Naive thymus-derived CD8-positive, alpha-beta T cell (primary cell): Measurements from ENCODE around the gene EEF1AKMT4. TPM values are rescaled to one million over a fixed set of nuclear protein-coding genes. Genes with fewer than 3 reads are reported as not detected.

Source experiments
- ATAC-seq, 2 donors: fragments of 150-1000 bp; cut with Tn5 transposase in 1 of 2; sonication (Bioruptor Pico), chemical (Tn5 transposase) in 1 of 2; 1 replicate in 1 of 2; 2 replicates in 1 of 2; pipeline ENCODE4 v1.10.0; 2021; ENCODE audit warnings: mild to moderate bottlenecking in 2 of 2, moderate library complexity in 2 of 2
- POLR2A ChIA-PET: fragments of 350-600 bp; sonication (Branson Sonifier 250); formaldehyde crosslinking; loops from one replicate; lab custom pipeline; 2021; ENCODE audit warnings: antibody characterized with exemption; lab: Charles Lee
- DNase-seq, 10 donors: peaks; one replicate each; pipeline versions ENCODE4 v3.0.0 to v3.0.0-alpha.2; 2020 to 2022
- H3K27ac Mint-ChIP-seq, 10 donors: one replicate each; pipeline ENCODE4 v1.8.0; 2020 to 2022; ENCODE audit warnings: mild to moderate bottlenecking in 10 of 10, mixed read lengths in 10 of 10, moderate library complexity in 4 of 10, inconsistent platforms in 1 of 10
- H3K27me3 Mint-ChIP-seq, 5 donors: one replicate each; pipeline ENCODE4 v1.8.0; 2021 to 2022; ENCODE audit warnings: mixed read lengths in 5 of 5
- H3K36me3 Mint-ChIP-seq, 3 donors: one replicate each; pipeline ENCODE4 v1.8.0; 2020 to 2022; ENCODE audit warnings: mixed read lengths in 3 of 3, mild to moderate bottlenecking in 2 of 3, inconsistent platforms in 1 of 3
- H3K4me1 Mint-ChIP-seq, 4 donors: one replicate each; pipeline ENCODE4 v1.8.0; 2021 to 2022; ENCODE audit warnings: mixed read lengths in 4 of 4
- H3K4me3 Mint-ChIP-seq, 10 donors: one replicate each; pipeline ENCODE4 v1.8.0; 2020 to 2022; ENCODE audit warnings: mild to moderate bottlenecking in 10 of 10, mixed read lengths in 10 of 10, moderate library complexity in 6 of 10, inconsistent platforms in 1 of 10
- H3K9me3 Mint-ChIP-seq, 9 donors: one replicate each; pipeline ENCODE4 v1.8.0; 2020 to 2022; ENCODE audit warnings: mixed read lengths in 9 of 9, mild to moderate bottlenecking in 3 of 9, inconsistent platforms in 1 of 9, moderate library complexity in 1 of 9
- polyA plus RNA-seq, 3 donors: library from polyadenylated mRNA; unstranded; fragments of 300-500 nt; fragmentation: Illumina TruSeq; gene quantifications; one replicate each; pipeline ENCODE4 v1.2.3, GENCODE V29; 2021
- total RNA-seq, 8 experiments: library from RNA in 2 of 8; stranded (reverse) in 2 of 8; gene quantifications; one replicate each; pipeline ENCODE4 v1.2.3 and lab custom pipeline; 2021 to 2026

EEF1AKMT4 gene
- total and polyA plus RNA-seq, 5 experiments from 2014 or later, result 1.4 to 4.0 (median 3.4) TPM

DNA sequence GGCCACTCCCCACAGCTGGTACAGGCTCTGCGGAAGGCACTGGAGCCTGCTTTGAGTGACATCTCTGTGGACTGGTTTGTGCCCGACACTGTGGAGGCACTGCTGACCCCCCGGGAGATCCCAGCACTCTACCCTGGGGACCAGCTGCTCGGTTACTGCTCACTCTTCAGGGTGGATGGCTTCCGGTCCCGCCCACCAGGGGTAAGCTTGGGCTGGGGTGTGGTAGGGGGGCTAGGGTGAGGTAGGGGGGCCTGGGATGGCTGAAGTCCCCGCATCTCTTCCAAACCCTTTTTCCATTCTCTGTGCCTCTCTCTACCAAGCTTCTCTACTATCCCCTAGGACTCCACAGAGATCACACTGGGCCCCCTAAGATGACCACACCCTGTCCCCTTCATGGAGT lies 12.3 kb upstream of the EEF1AKMT4 start:
- Mint-ChIP-seq H3K27ac (no peak overlapping the region), H3K4me3 (no peak overlapping the region), H3K27me3 (peaks cover 6 to 23% (median 9%) of the 10 kb centered on the region in 5 donors), H3K9me3 (no peaks in the 10 kb centered on the region), H3K4me1 (peaks cover 0 to 2% (median 0%) of the 10 kb centered on the region in 4 donors), H3K36me3 (peaks cover 0 to 3% (median under 1%) of the 10 kb centered on the region in 3 donors)
- POLR2A ChIA-PET, result interaction anchor here (1.7 kb wide), 1 partner anchor 10 kb away, joined by 3 read pairs; no protein-coding TSS in a partner anchor
- DNase-seq, result no peak
- no peak for ATAC-seq

DNA sequence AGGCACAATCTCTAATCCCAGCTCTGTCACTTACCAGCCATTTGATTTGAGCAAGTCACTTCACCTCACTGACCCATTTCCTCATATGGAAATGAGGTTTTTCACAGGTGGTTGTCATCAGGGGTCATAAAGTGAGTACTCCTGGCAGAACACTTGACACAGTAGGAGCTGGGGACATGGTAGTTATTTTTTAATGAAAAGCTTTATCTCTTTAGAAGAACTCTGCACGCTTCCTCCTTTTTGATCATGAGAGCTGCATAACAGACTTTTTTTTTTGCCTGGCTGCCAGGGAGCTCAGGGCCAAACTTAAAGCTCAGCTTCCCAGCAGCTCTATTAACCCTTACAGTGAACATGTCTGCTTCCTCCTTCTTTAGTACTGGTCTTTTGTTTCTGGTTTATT lies 11.7 kb upstream of the EEF1AKMT4 start:
- POLR2A ChIA-PET, result no interaction called here
- H3K27me3 Mint-ChIP-seq, result peaks cover 1 to 17% (median 3%) of the 10 kb centered on the region in 5 donors
- no peaks in the 10 kb centered on the region for H3K9me3 Mint-ChIP-seq
- H3K27ac Mint-ChIP-seq, result no peak overlapping the region
- H3K4me1 Mint-ChIP-seq, result peaks cover 0 to 3% (median 0%) of the 10 kb centered on the region in 4 donors
- no peak for DNase-seq
- no peak overlapping the region for H3K4me3 Mint-ChIP-seq
- peaks cover 0 to 8% (median 3%) of the 10 kb centered on the region in 3 donors for H3K36me3 Mint-ChIP-seq
- no peak for ATAC-seq

DNA sequence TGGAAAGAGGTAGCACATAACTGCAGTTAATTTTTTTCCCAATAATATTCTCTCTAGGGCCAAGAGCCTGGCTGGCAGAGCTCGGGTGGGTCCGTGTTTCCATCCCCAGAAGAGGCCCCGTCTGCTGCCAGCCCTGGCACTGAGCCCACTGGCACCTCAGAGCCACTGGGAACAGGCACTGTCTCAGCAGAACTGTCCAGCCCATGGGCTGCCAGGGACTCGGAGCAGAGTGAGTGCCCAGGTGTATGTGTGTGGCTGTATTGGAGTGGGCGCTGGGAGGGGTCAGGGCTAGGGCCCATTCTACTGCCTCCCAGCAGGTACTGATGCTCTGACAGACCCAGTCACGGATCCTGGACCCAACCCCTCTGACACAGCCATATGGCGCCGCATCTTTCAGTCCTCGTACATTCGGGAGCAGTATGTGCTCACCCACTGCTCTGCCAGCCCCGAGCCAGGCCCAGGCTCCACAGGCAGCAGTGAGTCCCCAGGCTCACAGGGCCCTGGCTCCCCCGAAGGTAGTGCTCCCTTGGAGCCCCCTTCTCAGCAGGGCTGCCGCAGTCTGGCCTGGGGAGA lies 11.1 kb upstream of the EEF1AKMT4 start:
- Mint-ChIP-seq H3K27ac (no peak overlapping the region), H3K27me3 (peaks cover 0 to 12% (median 1%) of the 10 kb centered on the region in 5 donors), H3K36me3 (peaks cover 0 to 14% (median 3%) of the 10 kb centered on the region in 3 donors), H3K4me1 (peaks cover 0 to 3% (median 0%) of the 10 kb centered on the region in 4 donors), H3K4me3 (no peak overlapping the region), H3K9me3 (no peaks in the 10 kb centered on the region)
- POLR2A ChIA-PET, result interaction anchor here (1.5 kb wide), 1 partner anchor 8 kb away, joined by 4 read pairs; no protein-coding TSS in a partner anchor
- DNase-seq (no peak), ATAC-seq (no peak)

DNA sequence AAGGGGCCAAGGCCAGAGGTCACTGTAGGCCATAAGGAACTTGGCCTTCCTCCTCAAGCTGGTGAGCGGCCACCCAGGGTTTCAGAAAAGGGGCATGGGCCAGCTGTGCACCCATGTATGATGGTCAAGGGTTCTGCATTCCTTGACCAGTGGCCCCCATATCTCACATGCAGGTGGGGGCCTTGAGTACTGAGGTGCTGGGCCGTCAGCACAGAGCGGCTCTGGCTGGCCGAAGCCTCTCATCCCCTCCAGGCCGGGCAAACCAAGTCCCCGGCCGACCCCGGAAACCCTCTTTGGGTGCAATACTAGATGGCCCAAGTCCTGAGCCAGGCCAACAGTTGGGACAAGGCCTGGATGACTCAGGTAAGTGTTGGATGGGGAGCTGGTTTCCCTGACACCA lies 10.3 kb upstream of the EEF1AKMT4 start:
- DNase-seq (no peak), ATAC-seq (no peak)
- POLR2A ChIA-PET, result interaction anchor here (1.5 kb wide), 1 partner anchor 9 kb away, joined by 4 read pairs; no protein-coding TSS in a partner anchor
- H3K36me3 Mint-ChIP-seq, result peaks cover 0 to 22% (median 3%) of the 10 kb centered on the region in 3 donors
- no peak overlapping the region for H3K4me3 Mint-ChIP-seq
- H3K27ac Mint-ChIP-seq, result no peak overlapping the region
- peaks cover 0 to 3% (median 0%) of the 10 kb centered on the region in 4 donors for H3K4me1 Mint-ChIP-seq
- H3K27me3 Mint-ChIP-seq, result peaks cover 0 to 7% (median 0%) of the 10 kb centered on the region in 5 donors
- H3K9me3 Mint-ChIP-seq, result no peaks in the 10 kb centered on the region

DNA sequence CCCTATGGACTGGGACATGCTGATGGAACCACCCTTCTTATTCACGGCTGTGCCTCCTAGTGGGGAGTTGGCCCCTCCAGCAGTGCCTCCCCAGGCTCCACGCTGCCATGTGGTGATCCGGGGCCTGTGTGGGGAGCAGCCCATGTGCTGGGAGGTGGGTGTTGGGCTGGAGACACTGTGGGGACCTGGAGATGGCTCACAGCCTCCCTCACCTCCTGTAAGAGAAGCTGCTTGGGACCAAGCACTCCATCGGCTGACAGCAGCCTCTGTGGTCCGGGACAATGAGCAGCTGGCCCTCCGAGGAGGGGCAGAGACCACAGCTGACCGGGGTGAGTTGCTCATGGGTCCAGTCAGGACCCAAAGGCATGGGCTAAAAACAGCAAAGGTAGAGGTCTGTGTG lies 9.8 kb upstream of the EEF1AKMT4 start:
- POLR2A ChIA-PET, result interaction anchor here (0.6 to 1.5 kb wide), 2 partner anchors 10 to 543 kb away, joined by 3 to 4 read pairs; no protein-coding TSS in a partner anchor
- no peaks in the 10 kb centered on the region for H3K9me3 Mint-ChIP-seq
- ATAC-seq (no peak), DNase-seq (no peak)
- H3K27me3 Mint-ChIP-seq, result peaks cover 0 to 7% (median 0%) of the 10 kb centered on the region in 5 donors
- H3K27ac Mint-ChIP-seq, result no peak overlapping the region
- H3K4me3 Mint-ChIP-seq, result no peak overlapping the region
- H3K4me1 Mint-ChIP-seq, result peaks cover 0 to 3% (median 0%) of the 10 kb centered on the region in 4 donors
- peaks cover 0 to 27% (median 3%) of the 10 kb centered on the region in 3 donors for H3K36me3 Mint-ChIP-seq

DNA sequence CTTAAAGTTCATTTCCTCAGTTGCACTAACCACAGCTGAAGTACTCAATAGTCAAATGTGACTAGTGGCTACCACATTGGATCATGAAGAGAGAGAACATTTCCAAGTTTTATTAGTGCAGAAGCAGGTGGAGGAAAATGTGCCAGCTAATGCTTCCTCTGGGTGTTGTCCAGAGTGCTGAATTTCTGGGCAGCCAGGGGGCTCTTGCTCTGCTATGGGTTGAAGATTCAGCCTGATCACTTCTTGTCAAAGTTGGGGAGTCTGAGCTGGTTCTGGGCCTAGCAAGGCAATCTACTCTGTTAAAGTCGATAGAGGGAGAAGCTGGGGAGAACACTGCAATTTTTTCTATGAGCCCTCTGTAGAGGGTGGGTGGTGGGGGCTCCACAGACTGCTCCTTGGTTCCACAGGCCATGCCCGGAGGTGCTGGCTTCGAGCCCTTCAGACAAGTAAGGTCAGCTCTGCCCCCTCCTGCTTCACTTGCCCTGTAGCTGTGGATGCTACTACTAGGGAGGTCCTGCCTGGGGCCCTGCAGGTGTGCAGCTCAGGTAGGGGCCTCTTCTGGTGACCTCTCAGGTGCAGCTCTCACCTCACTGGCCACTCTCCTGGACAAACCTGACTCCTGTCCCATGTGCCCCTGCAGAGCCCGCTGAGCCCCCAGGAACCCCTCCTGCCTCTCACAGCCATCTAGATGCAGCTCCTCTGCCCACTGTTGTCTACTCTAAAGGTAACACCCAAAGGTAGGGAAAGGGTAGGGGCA lies 8.9 kb upstream of the EEF1AKMT4 start:
- POLR2A ChIA-PET, result interaction anchor here (0.6 kb wide), 1 partner anchor 543 kb away, joined by 3 read pairs; no protein-coding TSS in a partner anchor
- no peak for DNase-seq
- peaks cover 0 to 5% (median 2%) of the 10 kb centered on the region in 4 donors for H3K4me1 Mint-ChIP-seq
- H3K9me3 Mint-ChIP-seq, result no peaks in the 10 kb centered on the region
- no peak overlapping the region for H3K27ac Mint-ChIP-seq
- H3K27me3 Mint-ChIP-seq, result peaks cover 0 to 7% (median 0%) of the 10 kb centered on the region in 5 donors
- no peak for ATAC-seq
- no peak overlapping the region for H3K4me3 Mint-ChIP-seq
- peaks cover 0 to 34% (median 3%) of the 10 kb centered on the region in 3 donors for H3K36me3 Mint-ChIP-seq

DNA sequence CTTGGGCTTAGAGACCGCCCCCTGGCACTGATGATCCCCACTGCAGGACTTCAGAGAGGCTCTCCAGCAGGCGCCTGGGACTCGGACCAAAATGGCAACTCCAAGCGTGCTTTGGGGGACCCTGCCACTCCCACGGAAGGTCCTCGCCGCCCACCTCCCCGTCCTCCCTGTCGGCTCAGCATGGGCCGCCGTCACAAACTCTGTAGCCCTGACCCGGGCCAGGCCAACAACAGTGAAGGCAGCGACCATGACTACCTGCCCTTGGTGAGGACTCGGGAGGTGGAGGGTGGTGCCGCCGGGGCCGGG lies 8.4 kb upstream of the EEF1AKMT4 start:
- POLR2A ChIA-PET, result interaction anchor here (1.4 kb wide), 1 partner anchor 65 kb away, joined by 3 read pairs; no protein-coding TSS in a partner anchor
- Mint-ChIP-seq H3K9me3 (no peaks in the 10 kb centered on the region), H3K36me3 (peaks cover 0 to 38% (median 3%) of the 10 kb centered on the region in 3 donors), H3K4me3 (no peak overlapping the region), H3K27me3 (peaks cover 0 to 7% (median 0%) of the 10 kb centered on the region in 5 donors), H3K4me1 (peaks cover 0 to 8% (median 6%) of the 10 kb centered on the region in 4 donors), H3K27ac (no peak overlapping the region)
- DNase-seq (no peak), ATAC-seq (no peak)

DNA sequence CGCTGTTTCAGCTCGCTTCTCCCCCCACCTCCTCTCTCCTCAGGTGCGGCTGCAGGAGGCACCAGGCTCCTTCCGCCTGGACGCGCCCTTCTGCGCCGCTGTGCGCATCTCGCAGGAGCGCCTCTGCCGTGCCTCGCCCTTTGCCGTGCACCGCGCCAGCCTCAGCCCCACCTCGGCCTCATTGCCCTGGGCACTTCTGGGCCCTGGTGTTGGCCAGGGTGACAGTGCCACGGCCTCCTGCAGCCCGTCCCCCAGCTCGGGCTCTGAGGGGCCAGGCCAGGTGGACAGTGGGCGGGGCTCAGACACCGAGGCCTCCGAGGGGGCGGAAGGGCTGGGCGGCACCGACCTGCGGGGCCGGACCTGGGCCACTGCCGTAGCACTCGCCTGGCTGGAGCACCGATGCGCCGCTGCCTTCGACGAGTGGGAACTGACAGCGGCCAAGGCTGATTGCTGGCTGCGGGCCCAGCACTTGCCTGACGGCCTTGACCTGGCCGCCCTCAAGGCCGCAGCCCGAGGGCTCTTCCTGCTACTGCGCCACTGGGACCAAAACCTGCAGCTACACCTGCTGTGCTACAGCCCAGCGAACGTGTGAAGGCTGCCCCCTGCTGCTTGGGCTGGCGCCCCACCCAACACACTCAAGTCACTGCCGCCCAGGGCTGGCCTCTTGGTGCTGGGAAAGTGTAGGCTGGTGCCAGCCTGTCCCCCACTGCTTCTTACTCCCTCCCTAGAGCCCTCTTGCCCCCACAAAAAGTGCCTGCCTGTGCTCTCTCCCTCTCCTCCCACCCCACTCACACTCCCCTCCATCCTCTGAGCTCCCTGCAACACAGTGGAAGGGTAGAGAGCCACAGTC lies 7.8 kb upstream of the EEF1AKMT4 start:
- Mint-ChIP-seq H3K4me3 (peak overlapping the region in 1 of 10 donors; percentile 20), H3K27me3 (peaks cover 0 to 7% (median 0%) of the 10 kb centered on the region in 5 donors), H3K4me1 (peaks cover 0 to 12% (median 8%) of the 10 kb centered on the region in 4 donors), H3K36me3 (peaks cover 0 to 40% (median 3%) of the 10 kb centered on the region in 3 donors), H3K27ac (no peak overlapping the region), H3K9me3 (no peaks in the 10 kb centered on the region)
- ATAC-seq (peak in 1 of 2 donors; percentile 80), DNase-seq (no peak)
- POLR2A ChIA-PET, result interaction anchor here (1.4 kb wide), 1 partner anchor 65 kb away, joined by 3 read pairs; no protein-coding TSS in a partner anchor

DNA sequence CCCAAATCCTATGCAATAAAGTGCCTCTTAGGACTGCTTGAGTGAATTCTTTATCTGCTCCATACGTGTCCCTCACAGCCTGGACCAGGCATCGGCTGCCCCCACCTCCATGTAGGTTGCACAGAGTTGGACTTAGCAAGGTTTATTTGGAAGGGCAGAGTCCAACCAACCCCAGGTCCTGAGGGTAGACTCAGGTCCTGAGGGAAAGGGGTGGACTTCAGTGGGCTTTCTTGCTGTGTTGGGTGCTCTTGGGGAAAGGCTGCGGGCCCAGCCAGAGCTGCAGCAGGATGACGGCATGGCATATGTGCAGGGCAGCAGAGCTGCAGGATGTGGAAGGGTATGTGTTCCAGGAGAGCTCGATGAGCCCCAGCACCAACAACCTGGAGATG lies 7.2 kb upstream of the EEF1AKMT4 start:
- H3K4me3 Mint-ChIP-seq, result peak overlapping the region in 1 of 10 donors; percentile 20

DNA sequence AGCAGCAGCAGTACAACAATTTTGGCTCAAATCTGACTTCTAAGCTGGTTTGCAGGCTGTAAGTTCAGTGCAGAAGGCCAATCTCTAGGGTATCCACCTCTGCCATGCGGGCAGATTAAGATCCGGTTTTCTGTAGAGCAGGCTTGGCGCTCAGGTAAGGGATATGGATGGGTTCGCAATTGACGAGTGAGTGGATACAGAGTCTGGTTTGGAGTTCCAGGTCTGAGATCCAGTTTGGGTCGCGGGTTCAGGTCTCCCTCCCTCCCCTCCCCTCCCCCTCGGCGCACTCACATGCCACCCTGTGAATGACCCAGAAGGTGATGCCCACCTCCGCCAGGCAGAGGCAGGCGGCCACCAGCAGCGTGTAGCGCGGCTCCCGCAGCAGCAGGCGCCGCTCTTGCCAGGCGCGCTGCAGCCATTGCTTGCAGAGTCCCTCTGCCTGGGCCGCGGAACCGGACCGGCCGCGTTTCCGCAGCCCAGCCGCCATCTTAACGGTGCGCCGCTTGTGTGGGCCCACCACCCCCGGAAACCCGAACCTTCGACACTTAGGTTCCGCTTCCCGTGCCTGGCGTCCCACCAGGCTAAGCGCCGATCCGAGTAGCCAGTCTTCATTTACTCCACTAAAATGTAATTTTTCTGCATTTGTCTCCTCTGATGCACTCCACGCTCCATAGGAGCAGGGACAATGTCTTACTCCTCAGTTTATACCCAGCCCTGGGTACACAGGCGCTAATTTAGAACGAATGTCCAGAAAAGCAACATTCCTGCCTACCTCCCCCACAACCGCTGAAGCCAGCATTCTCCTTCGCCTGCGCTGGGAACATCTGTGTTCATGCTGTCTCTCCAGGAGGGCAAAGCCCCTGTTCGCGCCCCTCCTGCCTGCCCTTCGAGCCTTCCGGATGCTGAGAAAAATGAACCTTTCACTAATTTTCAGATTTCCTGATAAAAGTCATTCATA lies 739 bp upstream of the EEF1AKMT4 start, which contains the start of gene ALG3:
Gene ALG3, minus strand, starts transcription at position 509 of the 958 bp plus-strand sequence. Its CDS starts 22 bp downstream, at position 487.
- POLR2A ChIA-PET, result interaction anchor here (1.2 kb wide), 1 partner anchor 114 kb away, joined by 17 read pairs; the partner anchor contains the start of gene EIF2B5
- H3K36me3 Mint-ChIP-seq, result peaks cover 0 to 23% (median 0%) of the 10 kb centered on the region in 3 donors
- H3K9me3 Mint-ChIP-seq, result no peaks in the 10 kb centered on the region
- DNase-seq, result peak; percentile 68 to 91 (median 85)
- H3K4me3 Mint-ChIP-seq, result peak within 1 kb of the TSS; percentile 94 to 100 (median 96)
- H3K27me3 Mint-ChIP-seq, result no peaks in the 10 kb centered on the region
- peaks cover 15 to 28% (median 21%) of the 10 kb centered on the region in 4 donors for H3K4me1 Mint-ChIP-seq
- peak within 1 kb of the TSS; percentile 93 to 98 (median 96) for H3K27ac Mint-ChIP-seq
- peak; percentile 43 to 47 for ATAC-seq

More for the DNA sequence above, 7.2 kb upstream of the EEF1AKMT4 start:
- DNase-seq (no peak), ATAC-seq (no peak)
- no peaks in the 10 kb centered on the region for H3K9me3 Mint-ChIP-seq
- H3K27me3 Mint-ChIP-seq, result peaks cover 0 to 3% (median 0%) of the 10 kb centered on the region in 5 donors
- POLR2A ChIA-PET, result interaction anchor here (1.4 kb wide), 1 partner anchor 66 kb away, joined by 3 read pairs; no protein-coding TSS in a partner anchor
- peaks cover under 1 to 16% (median 8%) of the 10 kb centered on the region in 4 donors for H3K4me1 Mint-ChIP-seq
- H3K36me3 Mint-ChIP-seq, result peaks cover 0 to 40% (median 3%) of the 10 kb centered on the region in 3 donors
- no peak overlapping the region for H3K27ac Mint-ChIP-seq
